ENCODE data around the gene CBX6. TPM values are rescaled to one million over a fixed set of nuclear protein-coding genes. Genes with fewer than 3 reads are reported as not detected.

The CBX6 gene
- total RNA-seq, 1 donor from 2014 or later, result 54.5 TPM

GRCh38 chr22:38831166-38831945 is 40.7 kb downstream of the CBX6 start:
- no peaks in the 10 kb centered on the region for H3K36me3 ChIP-seq (ENCODE audit: control insufficient read depth, insufficient read depth, low read length)
- no peak overlapping the region for H3K4me3 ChIP-seq (ENCODE audit: low read depth, low read length)
- peaks cover 4% of the 10 kb centered on the region for H3K27me3 ChIP-seq (ENCODE audit: control insufficient read depth, insufficient read depth, low read length)
- peak; percentile 61 for DNase-seq (ENCODE audit: low read depth)
- no peak for TF ChIP-seq CTCF (IDR thresholded peaks at IDR 0.05; ENCODE audit: insufficient read depth, low read length, poor library complexity, severe bottlenecking)

GRCh38 chr22:38830845-38831108 is 41.2 kb downstream of the CBX6 start:
- H3K36me3 ChIP-seq (ENCODE audit: control insufficient read depth, insufficient read depth, low read length), result no peaks in the 10 kb centered on the region
- H3K27me3 ChIP-seq (ENCODE audit: control insufficient read depth, insufficient read depth, low read length), result no peaks in the 10 kb centered on the region
- TF ChIP-seq CTCF (IDR thresholded peaks at IDR 0.05; ENCODE audit: insufficient read depth, low read length, poor library complexity, severe bottlenecking), result no peak
- no peak for DNase-seq (ENCODE audit: low read depth)
- H3K4me3 ChIP-seq (ENCODE audit: low read depth, low read length), result no peak overlapping the region

GRCh38 chr22:38830026-38830844 is 41.8 kb downstream of the CBX6 start:
- Histone ChIP-seq H3K27me3 (ENCODE audit: control insufficient read depth, insufficient read depth, low read length) (no peaks in the 10 kb centered on the region), H3K4me3 (ENCODE audit: low read depth, low read length) (no peak overlapping the region), H3K36me3 (ENCODE audit: control insufficient read depth, insufficient read depth, low read length) (no peaks in the 10 kb centered on the region)
- no peak for TF ChIP-seq CTCF (IDR thresholded peaks at IDR 0.05; ENCODE audit: insufficient read depth, low read length, poor library complexity, severe bottlenecking)
- no peak for DNase-seq (ENCODE audit: low read depth)

- Histone ChIP-seq H3K36me3 (ENCODE audit: control insufficient read depth, insufficient read depth, low read length) (no peaks in the 10 kb centered on the region), H3K4me3 (ENCODE audit: low read depth, low read length) (no peak overlapping the region), H3K27me3 (ENCODE audit: control insufficient read depth, insufficient read depth, low read length) (no peaks in the 10 kb centered on the region)
- TF ChIP-seq CTCF (IDR thresholded peaks at IDR 0.05; ENCODE audit: insufficient read depth, low read length, poor library complexity, severe bottlenecking), result no peak
- no peak for DNase-seq (ENCODE audit: low read depth)
Observed at GRCh38 chr22:38829485-38829884, 42.5 kb downstream of the CBX6 start.

GRCh38 chr22:38828616-38829205 is 43.3 kb downstream of the CBX6 start:
- DNase-seq (ENCODE audit: low read depth), result no peak
- no peak overlapping the region for H3K4me3 ChIP-seq (ENCODE audit: low read depth, low read length)
- no peak for TF ChIP-seq CTCF (IDR thresholded peaks at IDR 0.05; ENCODE audit: insufficient read depth, low read length, poor library complexity, severe bottlenecking)
- no peaks in the 10 kb centered on the region for H3K27me3 ChIP-seq (ENCODE audit: control insufficient read depth, insufficient read depth, low read length)
- no peaks in the 10 kb centered on the region for H3K36me3 ChIP-seq (ENCODE audit: control insufficient read depth, insufficient read depth, low read length)

All from kidney epithelial cell (primary cell).